Measurements from ENCODE around the gene ITSN1.

Gene ITSN1

GRCh38 chr21:33733601-33734000 lies 91.3 kb downstream of the ITSN1 start:
- no peak for DNase-seq

DNA sequence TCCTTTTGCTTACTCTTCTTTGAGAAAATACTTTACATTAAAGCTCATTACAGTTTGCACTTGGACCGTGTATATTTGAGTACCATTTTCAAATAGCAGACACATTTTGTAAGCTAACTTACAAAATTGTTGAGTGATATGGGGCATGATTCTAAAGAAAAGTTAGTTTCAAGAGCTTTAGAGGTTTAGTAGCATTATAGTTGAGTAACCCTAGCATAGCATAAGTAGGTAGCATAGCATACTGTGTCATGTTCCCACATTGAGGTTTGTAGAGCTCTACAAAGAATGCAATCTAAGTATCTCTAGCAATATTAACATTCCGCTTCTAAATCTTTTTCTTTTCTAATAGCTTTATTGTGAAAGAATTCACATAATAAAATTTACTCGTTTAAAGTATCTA lies 92.0 kb downstream of the ITSN1 start:
- DNase-seq, result no peak

DNA sequence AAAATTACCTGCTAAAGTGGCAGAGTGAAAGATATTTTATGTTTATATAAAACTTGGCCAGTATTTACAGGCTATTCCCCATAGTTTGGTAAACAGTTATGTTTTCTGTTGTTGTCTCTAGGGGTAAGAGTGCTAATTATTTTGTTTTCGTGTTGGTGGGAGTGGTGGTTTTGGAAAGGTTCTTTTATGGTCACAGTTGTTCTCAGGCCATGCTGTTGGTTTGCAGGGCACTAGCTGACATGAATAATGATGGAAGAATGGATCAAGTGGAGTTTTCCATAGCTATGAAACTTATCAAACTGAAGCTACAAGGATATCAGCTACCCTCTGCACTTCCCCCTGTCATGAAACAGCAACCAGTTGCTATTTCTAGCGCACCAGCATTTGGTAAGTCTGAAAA lies 92.5 kb downstream of the ITSN1 start:
- DNase-seq, result no peak

DNA sequence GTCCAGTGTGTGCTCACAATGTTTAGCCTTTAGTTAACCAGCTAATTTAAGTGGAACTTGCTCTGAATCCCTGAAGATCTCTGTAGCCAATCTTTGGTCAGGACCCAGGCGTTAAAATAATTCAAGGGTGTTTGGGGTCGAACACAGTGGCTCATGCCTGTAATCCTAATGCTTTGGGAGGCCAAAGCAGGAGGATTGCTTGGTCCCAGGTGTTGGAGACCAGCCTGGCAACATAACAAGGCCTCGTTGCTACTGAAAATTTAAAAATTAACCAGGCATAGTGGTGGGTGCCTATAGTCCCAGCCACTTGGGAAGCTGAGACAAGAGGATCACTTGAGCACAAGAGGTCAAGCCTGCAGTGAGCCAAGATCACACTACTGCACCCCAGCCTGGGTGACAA lies 94.3 kb downstream of the ITSN1 start:
- no peak for DNase-seq

- no peak for DNase-seq
These were observed 97.4 kb downstream of the ITSN1 start for GRCh38 chr21:33739701-33740100.

- no peak for DNase-seq
These were observed 105.1 kb downstream of the ITSN1 start for GRCh38 chr21:33747420-33747819.

DNA sequence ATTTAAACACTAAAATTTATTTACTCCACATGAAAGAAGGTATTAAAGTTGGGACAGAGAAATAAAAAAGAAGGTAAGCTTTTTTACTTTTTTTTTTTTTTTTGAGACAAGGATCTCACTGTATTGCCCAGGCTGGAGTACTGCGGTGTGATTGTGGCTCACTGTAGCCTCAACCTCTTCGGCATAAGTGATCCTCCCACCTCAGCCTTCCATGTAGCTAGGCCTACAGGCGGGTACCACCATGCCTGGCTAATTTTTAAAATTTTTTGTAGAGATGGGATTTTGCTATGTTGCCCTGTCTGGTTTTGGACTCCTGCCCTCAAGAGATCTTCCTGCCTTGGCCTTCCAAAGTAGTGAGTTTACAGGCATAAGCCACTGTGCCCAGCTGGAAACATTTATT lies 106.6 kb downstream of the ITSN1 start:
- no peak for DNase-seq

DNA sequence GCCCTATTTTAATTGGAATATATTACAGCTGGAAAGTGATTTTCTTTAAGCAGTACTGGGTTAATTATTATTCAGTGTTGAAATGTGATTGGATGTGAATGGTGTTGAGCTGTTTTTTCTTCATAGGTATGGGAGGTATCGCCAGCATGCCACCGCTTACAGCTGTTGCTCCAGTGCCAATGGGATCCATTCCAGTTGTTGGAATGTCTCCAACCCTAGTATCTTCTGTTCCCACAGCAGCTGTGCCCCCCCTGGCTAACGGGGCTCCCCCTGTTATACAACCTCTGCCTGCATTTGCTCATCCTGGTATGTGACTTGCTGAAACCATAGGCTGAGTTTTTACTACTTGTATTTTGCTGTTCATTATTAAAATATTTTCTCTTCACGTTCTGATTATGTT lies 107.7 kb downstream of the ITSN1 start:
- no peak for DNase-seq

DNA sequence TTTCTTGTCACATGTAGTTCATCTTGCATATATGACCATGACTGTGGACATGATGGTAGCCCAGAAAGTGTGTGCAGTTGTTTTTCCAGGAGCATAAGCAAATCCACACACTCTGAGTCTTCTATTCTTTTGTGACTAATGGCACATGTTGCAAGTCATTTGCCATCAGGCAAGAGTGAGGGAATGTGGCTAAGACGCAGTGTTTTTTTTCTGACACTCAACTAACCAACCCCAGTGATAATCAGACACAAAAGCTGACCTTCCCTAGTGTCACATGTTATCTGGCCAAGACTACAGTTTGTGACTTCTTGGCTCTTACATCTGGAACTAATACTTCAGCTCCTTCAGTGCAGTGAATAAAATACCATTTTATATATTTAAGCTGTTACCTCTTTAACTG lies 108.8 kb downstream of the ITSN1 start:
- DNase-seq, result no peak

GRCh38 chr21:33751533-33751932 lies 109.2 kb downstream of the ITSN1 start:
- no peak for DNase-seq

- DNase-seq, result no peak
These were observed 110.0 kb downstream of the ITSN1 start for GRCh38 chr21:33752260-33752659.

DNA sequence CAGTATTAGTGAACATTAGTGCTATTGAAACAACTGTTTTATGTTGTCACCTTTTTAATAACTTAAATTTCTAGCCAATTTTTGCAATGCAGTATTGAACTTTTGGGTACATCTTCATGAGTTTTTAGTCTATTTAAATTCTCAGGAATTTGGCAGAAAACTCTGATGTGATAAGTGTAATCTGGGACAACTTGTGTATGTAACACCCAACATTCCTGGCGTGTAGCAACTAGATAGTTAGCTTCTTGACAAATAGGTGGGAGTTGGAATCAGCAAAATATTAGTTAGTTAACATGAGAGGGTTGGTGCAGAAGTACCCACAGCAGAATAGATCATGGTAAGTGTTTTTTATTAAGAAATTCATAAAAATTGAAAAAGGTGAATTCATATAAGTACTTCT lies 111.6 kb downstream of the ITSN1 start:
- DNase-seq, result no peak

DNA sequence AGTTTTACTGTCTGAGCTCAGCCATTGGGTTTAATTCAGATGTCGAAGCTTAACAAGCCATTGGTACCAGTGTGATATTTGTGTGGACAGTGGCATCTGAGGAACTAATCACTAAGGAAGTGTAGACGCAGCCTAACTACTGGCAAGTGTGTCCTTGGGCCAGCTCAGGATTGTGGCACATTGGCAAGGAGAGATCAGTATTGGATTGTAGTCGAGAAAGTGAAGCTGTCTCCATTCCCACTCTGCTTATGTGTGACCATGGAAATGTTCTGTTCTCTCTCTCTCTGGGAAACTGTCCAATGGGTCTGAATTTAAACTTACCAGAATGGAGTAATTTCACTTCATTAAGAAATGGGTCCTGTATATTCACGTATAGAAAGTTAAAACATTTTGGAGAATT lies 112.2 kb downstream of the ITSN1 start:
- no peak for DNase-seq

DNA sequence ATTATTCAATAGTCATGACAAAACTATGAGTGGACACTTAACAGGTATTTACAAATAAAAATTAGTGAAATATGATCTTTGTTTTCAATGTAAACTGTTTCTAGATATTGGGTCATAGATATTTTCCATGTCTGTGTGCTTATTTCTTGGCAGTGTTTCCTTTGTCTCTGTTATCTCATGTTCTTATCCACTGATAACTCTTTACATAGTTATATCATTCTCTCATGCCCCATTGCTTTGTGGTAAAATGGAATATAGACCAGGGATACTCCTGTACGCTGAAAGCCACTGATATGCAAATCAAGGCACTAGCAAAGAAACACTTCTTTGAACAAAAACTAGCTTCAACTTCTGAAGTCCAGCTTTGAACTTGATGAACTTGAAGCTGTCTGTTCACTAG lies 113.1 kb downstream of the ITSN1 start:
- no peak for DNase-seq

DNA sequence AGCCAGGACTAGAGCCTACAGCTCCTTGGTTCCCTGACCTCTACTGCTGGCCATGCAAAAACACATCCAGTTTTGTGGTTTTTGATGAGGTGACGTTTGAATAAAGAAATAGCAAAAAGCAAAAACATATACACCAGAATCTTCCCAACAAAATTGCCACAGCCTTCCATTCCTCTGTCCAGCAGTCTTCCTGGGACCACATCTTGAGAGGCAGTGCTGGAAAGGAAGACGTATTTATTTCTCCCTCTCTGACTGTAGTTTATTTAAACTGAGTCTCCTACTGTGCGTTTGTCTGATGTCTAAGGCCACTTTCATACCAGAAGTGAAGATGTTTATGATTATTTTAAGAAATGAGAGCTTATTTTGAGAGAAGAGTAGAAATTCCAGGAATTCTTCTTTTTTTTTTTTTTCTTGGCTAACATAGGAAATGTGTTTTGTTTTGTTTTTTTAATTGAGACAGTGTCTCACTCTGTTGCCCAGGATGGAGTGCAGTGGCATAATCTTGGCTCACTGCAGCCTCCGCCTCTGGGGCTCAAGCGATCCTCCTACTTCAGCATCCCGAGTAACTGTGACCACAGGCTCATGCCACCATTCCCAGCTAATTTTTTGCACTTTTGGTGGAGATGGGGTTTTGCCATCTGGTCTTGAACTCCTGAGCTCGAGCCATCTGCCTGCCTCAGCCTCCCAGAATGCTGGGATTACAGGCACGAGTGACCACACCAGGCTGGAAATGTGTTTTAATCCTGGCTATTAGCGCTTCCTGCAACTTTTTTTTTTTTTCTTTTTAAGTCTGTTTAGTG lies 118.5 kb downstream of the ITSN1 start:
- no peak for DNase-seq

DNA sequence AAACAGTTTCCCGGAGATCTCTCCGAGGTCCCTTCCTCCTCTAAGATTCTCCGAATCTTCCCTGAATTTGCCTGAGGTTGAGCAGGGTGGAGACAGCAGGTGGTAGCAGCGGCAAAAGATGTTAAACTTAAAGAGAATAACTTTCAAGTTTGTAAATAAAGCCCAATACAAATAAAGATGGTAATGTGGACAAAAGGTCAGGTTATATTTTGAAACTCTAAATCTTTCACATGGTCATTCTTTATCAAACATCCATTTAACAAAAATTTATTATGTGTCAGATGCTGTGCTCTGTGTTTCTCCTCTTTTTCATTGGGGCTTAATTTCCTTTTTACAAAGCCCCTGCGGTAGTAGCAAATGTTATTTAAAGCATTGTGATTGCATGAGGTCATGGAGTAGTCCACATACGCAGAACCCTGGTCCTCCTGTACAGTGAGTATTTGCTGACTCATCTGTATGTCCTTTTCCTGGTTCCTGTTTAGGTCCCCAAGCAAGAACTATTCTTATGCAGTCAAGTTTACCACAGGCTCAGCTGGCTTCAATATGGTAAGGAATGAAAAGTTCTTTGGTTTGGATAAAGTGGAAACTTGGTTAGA lies 119.2 kb downstream of the ITSN1 start:
- peak; percentile 5 for DNase-seq

DNA sequence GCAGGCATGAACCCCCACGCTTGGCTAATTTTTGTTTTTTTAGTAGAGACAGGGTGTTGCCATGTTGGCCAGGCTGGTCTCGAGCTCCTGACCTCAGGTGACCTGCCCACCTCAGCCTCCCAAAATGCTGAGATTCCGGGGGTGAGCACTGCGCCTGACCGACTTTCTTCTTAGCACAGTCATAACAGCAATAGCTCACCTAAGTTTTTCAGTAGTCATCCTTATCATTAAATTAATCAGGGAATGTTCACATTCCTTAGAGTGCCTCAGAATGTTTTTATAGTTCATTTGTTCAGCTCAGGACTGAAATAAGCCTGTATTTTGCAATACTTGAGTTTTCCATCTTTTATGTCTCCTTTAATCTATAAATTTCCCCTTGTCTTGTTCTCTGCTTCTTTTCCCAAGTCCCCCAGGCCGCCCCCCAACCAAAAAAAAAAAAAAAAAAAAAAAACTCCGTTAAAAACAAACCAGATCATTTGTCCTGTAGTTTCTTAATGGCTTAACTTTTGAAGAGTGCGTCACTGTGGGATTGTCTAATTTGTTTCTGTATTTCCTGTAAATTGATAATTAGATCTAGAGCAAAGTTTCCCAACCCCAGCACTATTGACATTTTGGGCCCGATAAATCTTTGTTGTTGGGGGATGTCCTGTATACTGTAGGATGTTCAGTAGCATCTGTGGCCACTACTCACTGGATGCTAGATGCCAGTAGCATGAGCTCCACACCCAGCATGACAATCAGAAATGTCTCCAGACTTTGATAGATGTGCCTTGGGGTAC lies 120.7 kb downstream of the ITSN1 start:
- DNase-seq, result no peak

DNA sequence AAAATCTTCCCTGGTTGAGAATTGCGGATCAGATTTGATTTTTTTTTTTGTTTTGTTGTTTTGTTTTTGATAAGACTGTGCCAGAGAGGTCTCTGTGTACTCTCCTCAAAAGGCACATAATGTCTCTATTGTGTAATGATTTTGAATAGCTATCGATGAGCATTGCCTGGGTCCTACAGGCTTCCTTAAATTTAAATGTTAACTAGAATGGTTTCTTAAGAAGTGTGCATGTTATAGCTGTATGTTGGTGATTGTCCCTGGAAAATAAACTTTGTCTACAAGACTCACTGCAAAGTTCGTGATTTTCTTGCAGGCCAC lies 121.2 kb downstream of the ITSN1 start:
- DNase-seq, result no peak

DNA sequence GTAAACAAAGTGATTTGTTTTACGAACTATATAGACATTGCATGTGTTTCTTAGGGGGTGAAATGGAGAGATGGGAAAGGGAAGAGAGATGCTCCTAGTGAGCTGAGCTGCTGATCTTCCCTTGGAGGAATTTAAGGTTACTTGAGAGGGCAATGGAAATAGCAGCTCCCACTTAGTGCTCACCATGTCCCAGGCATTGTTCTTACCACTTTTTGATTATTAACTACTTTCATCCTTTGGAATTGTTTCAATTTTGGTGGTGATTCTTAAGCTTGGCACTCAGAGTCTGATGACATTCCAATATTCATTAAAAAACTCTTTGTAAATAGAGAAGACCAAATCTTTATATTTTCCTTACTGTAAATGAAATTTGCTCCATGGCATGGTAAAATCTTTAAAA lies 124.9 kb downstream of the ITSN1 start:
- DNase-seq, result no peak

DNA sequence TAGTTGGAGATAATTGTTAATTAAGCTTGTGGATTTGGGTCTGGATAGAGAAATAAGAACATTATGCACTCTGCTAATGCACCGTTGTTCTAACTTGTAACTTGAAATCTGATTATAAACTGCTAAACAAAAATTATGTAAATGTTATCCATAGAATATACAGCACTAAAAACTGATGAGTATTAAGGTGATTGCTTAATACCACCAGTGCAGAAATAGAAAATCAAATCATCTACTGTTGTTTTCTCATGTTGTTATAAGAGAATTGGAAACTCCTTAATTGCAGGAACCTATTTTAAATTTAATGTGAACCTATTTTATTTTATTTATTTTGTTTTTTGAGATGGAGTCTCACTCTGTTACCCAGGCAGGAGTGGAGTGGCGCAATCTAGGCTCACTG lies 125.7 kb downstream of the ITSN1 start:
- DNase-seq, result no peak

DNA sequence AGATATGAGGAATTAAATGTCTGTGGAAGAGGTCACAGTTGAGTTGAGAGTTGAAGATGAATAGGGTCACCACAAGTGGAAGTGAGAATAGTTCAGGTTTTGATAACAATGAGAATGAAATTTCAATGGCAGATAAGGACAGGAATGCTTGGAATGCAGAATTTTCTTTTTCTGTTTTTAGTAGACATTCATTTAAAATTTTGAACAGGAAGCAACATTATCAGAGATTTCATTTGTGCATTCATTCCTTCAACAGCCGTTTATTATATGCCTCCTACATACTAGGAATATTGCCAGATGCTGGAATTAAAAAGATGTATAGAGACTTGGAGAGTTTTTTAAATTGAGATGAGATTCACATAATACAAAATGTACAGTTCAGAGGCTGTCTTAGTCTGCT lies 126.8 kb downstream of the ITSN1 start:
- no peak for DNase-seq

DNA sequence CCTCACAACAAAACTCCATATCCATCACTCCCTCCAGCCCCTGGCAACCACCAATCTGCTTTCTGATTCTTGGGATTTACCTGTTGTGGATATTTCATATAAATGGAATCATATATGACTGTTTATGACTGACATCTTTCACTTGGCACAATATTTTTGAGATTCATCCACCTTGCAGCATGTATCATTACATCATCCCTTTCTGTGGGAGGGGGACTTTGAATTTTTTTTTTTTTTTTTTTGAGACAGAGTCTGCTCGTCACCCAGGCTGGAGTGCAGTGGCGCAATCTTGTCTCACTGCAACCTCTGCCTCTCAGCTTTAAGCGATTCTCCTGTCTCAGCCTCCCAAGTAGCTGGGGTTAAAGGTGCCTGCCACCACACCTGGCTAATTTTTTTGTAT lies 128.2 kb downstream of the ITSN1 start:
- DNase-seq, result no peak

DNA sequence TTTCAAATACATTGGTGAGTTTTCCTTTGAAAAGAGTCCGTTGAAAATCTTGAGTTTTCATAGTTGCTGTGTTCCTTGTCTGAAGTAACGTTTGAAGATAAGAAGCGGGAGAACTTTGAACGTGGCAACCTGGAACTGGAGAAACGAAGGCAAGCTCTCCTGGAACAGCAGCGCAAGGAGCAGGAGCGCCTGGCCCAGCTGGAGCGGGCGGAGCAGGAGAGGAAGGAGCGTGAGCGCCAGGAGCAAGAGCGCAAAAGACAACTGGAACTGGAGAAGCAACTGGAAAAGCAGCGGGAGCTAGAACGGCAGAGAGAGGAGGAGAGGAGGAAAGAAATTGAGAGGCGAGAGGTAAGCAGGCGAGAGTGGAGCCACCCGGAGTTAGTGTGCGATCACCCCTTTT lies 129.7 kb downstream of the ITSN1 start:
- DNase-seq, result no peak

DNA sequence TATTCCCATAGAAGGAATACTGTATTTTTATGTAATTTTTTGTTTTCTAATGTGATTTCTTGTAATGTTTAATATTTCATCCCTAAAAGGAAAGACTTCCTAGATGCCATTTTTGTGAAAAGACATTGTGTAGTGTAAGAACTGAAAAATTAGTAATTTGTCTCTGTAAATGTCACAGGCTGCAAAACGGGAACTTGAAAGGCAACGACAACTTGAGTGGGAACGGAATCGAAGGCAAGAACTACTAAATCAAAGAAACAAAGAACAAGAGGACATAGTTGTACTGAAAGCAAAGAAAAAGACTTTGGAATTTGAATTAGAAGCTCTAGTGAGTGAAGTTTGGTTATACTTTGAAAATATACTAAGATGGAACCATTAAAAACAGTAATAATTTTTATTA lies 132.2 kb downstream of the ITSN1 start:
- DNase-seq, result no peak
